ENCODE results near the gene JCHAIN. TPM values are rescaled to one million over a fixed set of nuclear protein-coding genes. Genes with fewer than 3 reads are reported as not detected.

Gene JCHAIN
- total and polyA plus RNA-seq, 2 of the 13 experiments (the other 11 are each of a cell fraction or from before 2014, with no cell fraction given) = not detected

GRCh38 chr4:70687821-70688794, 21.8 kb upstream of the JCHAIN start, which contains the start of gene UTP3 (continued):
- TF ChIP-seq ZNF512 (CRISPR knock-in tag; IDR thresholded peaks at IDR 0.05) = no peak
- TF ChIP-seq DPF2 (CRISPR knock-in tag; IDR thresholded peaks at IDR 0.05; ENCODE audit: borderline replicate concordance, low read depth) = peak; percentile 2; the same call in 1 of the 2 replicates
- TF ChIP-seq TSC22D2 (CRISPR knock-in tag; IDR thresholded peaks at IDR 0.05; ENCODE audit: borderline replicate concordance) = peak; percentile 79; the same call in 1 of the 2 replicates
- TF ChIP-seq ARHGAP35 (CRISPR knock-in tag; IDR thresholded peaks at IDR 0.05; ENCODE audit: borderline replicate concordance) = peak; percentile 33
- no peak for TF ChIP-seq KIAA2018 (CRISPR knock-in tag; IDR thresholded peaks at IDR 0.05; ENCODE audit: borderline replicate concordance)
- TF ChIP-seq, protein P1, sequence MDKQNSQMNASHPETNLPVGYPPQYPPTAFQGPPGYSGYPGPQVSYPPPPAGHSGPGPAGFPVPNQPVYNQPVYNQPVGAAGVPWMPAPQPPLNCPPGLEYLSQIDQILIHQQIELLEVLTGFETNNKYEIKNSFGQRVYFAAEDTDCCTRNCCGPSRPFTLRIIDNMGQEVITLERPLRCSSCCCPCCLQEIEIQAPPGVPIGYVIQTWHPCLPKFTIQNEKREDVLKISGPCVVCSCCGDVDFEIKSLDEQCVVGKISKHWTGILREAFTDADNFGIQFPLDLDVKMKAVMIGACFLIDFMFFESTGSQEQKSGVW (CRISPR knock-in tag; IDR thresholded peaks at IDR 0.05; ENCODE audit: borderline replicate concordance) = no peak; the same call in 1 of the 2 replicates
- no peak for TF ChIP-seq ZNF713 (CRISPR knock-in tag; IDR thresholded peaks at IDR 0.05)
- no peak for TF ChIP-seq FUBP1 (CRISPR knock-in tag; IDR thresholded peaks at IDR 0.05; ENCODE audit: borderline replicate concordance)
- no peak for TF ChIP-seq ZNF577 (CRISPR knock-in tag; IDR thresholded peaks at IDR 0.05; ENCODE audit: borderline replicate concordance, low read depth)
- TF ChIP-seq ZNF33B (CRISPR knock-in tag; IDR thresholded peaks at IDR 0.05) = peak; percentile 64; the same call in 1 of the 2 replicates
- TF ChIP-seq ZBTB3 (CRISPR knock-in tag; IDR thresholded peaks at IDR 0.05; ENCODE audit: borderline replicate concordance, low read depth) = peak; percentile 61; the same call in 1 of the 2 replicates
- no peak for TF ChIP-seq PTBP1 (IDR thresholded peaks at IDR 0.05; ENCODE audit: low read depth, low read length, poor library complexity, severe bottlenecking)
- no peak for TF ChIP-seq EEA1 (CRISPR knock-in tag; IDR thresholded peaks at IDR 0.05; ENCODE audit: borderline replicate concordance)
